RWPE2 (cell line): Measurements from ENCODE around the gene CASTOR2.

Experiments used
- ATAC-seq: fragments of 200-7000 bp; cut with Tn5 transposase; 3 replicates; pipeline ENCODE4 v1.9.1; 2021; ENCODE audit warnings: low read depth
- DNase-seq: peaks from one replicate; pipeline ENCODE4 v3.0.0-alpha.2; 2020; ENCODE audit warnings: low spot score
- H3K27ac ChIP-seq: fragments of 450-650 bp; 2 replicates; pipeline ENCODE4 v1.5.1; 2017; ENCODE audit warnings: mild to moderate bottlenecking; ENCODE audit not compliant: poor library complexity, severe bottlenecking
- H3K27me3 ChIP-seq: fragments of 250-450 bp; sonication (Bioruptor Pico); 2 replicates; pipeline ENCODE4 v1.5.1; 2021; ENCODE audit warnings: mild to moderate bottlenecking, moderate library complexity; ENCODE audit not compliant: insufficient read depth, poor library complexity, severe bottlenecking
- H3K36me3 ChIP-seq: fragments of 250-450 bp; sonication (Bioruptor Pico); 2 replicates; pipeline ENCODE4 v1.5.1; 2020; ENCODE audit warnings: low read depth, mild to moderate bottlenecking, moderate library complexity
- H3K4me1 ChIP-seq: fragments of 250-450 bp; sonication (Bioruptor Pico); 2 replicates; pipeline ENCODE4 v1.5.1; 2021; ENCODE audit warnings: mild to moderate bottlenecking, moderate library complexity; ENCODE audit not compliant: insufficient read depth, poor library complexity, severe bottlenecking
- H3K4me3 ChIP-seq: fragments of 250-450 bp; sonication (Bioruptor Pico); 2 replicates; pipeline ENCODE4 v1.5.1; 2021; ENCODE audit warnings: mild to moderate bottlenecking, moderate library complexity; ENCODE audit not compliant: severe bottlenecking
- H3K9me3 ChIP-seq: fragments of 250-450 bp; sonication (Bioruptor Pico); 2 replicates; pipeline ENCODE4 v1.5.1; 2021; ENCODE audit warnings: mild to moderate bottlenecking, moderate library complexity; ENCODE audit not compliant: severe bottlenecking
- CTCF ChIP-seq: fragments of 450-650 bp; IDR thresholded peaks from one replicate; pipeline ENCODE4 v1.5.1; 2017; ENCODE audit warnings: mild to moderate bottlenecking, moderate library complexity; ENCODE audit not compliant: poor library complexity, severe bottlenecking

The CASTOR2 gene

GRCh38 chr7:75018570-75019364 lies 54.3 kb downstream of the CASTOR2 start:
- Histone ChIP-seq H3K27me3 (no peaks in the 10 kb centered on the region), H3K9me3 (no peaks in the 10 kb centered on the region), H3K4me3 (no peak overlapping the region), H3K27ac (no peak overlapping the region), H3K36me3 (no peaks in the 10 kb centered on the region), H3K4me1 (no peaks in the 10 kb centered on the region)
- ATAC-seq: no peak
- no peak for TF ChIP-seq CTCF
- no peak for DNase-seq

- ATAC-seq: no peak
- DNase-seq: no peak
- TF ChIP-seq CTCF: no peak
- no peaks in the 10 kb centered on the region for H3K4me1 ChIP-seq
- no peaks in the 10 kb centered on the region for H3K27me3 ChIP-seq
- no peaks in the 10 kb centered on the region for H3K36me3 ChIP-seq
- no peak overlapping the region for H3K4me3 ChIP-seq
- H3K9me3 ChIP-seq: no peaks in the 10 kb centered on the region
- no peak overlapping the region for H3K27ac ChIP-seq
Measured at GRCh38 chr7:75019800-75020199, 55.3 kb downstream of the CASTOR2 start.

- no peaks in the 10 kb centered on the region for H3K4me1 ChIP-seq
Measured at GRCh38 chr7:75024922-75025321, 60.4 kb downstream of the CASTOR2 start.

GRCh38 chr7:75028299-75028698 lies 63.8 kb downstream of the CASTOR2 start:
- no peak overlapping the region for H3K4me3 ChIP-seq
- ATAC-seq: no peak
- no peaks in the 10 kb centered on the region for H3K27me3 ChIP-seq
- H3K4me1 ChIP-seq: no peaks in the 10 kb centered on the region
- no peaks in the 10 kb centered on the region for H3K9me3 ChIP-seq
- H3K36me3 ChIP-seq: no peaks in the 10 kb centered on the region
- no peak overlapping the region for H3K27ac ChIP-seq
- no peak for DNase-seq
- no peak for TF ChIP-seq CTCF

More at GRCh38 chr7:75024922-75025321, 60.4 kb downstream of the CASTOR2 start:
- H3K27ac ChIP-seq: no peak overlapping the region
- H3K9me3 ChIP-seq: no peaks in the 10 kb centered on the region
- no peak overlapping the region for H3K4me3 ChIP-seq
- no peaks in the 10 kb centered on the region for H3K27me3 ChIP-seq
- TF ChIP-seq CTCF: no peak
- no peak for DNase-seq
- ATAC-seq: no peak
- no peaks in the 10 kb centered on the region for H3K36me3 ChIP-seq

- DNase-seq (no peak), ATAC-seq (no peak)
- no peaks in the 10 kb centered on the region for H3K27me3 ChIP-seq
- H3K4me3 ChIP-seq: no peak overlapping the region
- H3K36me3 ChIP-seq: no peaks in the 10 kb centered on the region
- no peaks in the 10 kb centered on the region for H3K9me3 ChIP-seq
- TF ChIP-seq CTCF: no peak
- H3K27ac ChIP-seq: no peak overlapping the region
- no peaks in the 10 kb centered on the region for H3K4me1 ChIP-seq
Measured at GRCh38 chr7:75033064-75033463, 68.6 kb downstream of the CASTOR2 start.
